ENCODE results near the gene NELL1.
"Not testable (repeated sequence)": the region's sequence is repeated elsewhere in the genome, so short reads cannot be mapped to it uniquely, and the experiment has no call there.

The NELL1 gene

DNA sequence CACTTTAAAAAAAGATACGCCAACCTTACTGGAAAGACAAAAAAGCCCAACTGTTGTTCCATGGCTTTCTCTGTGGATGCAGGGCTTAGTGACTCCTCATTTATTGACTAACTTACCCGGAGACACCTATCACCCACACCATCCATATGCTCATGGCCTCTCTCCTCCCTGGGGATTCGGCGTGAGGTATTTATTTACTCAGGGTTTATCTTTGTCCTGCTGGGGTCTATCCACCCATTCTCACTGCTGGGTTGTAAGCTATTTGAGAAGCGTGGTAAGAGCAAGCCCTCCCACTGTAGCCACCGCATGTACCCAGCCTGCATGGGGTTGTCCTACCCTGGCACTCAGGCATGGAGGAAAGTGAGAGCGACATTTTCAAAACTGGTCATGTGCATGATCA, 93.6 kb downstream of the NELL1 start:
- DNase-seq (ENCODE audit: low read depth in 1 of 2, low spot score in 1 of 2), result no peak

GRCh38 chr11:20770414-20770946, 101.1 kb downstream of the NELL1 start:
- DNase-seq (ENCODE audit: low read depth in 1 of 2, low spot score in 1 of 2), result no peak

GRCh38 chr11:20771026-20771425, 101.6 kb downstream of the NELL1 start:
- no peak for DNase-seq (ENCODE audit: low read depth in 1 of 2, low spot score in 1 of 2)

DNA sequence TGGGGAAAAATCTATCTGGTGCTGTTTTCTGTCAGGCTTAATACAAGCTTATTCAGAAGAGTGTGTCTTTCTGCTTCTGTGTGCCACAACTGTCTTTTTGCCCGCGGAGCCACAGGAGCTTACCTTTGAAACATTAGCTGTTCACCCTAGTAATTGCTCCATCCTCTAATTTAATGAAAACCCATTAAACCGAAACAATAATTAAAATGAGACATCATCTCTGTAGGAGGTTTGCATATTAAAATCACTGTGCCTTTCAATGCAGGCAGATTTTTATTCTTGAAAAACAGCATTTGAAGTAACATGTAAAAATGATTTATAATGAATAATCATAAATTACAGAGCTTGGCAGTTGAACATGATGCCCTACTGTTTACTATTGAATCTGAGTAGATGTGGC, 102.3 kb downstream of the NELL1 start:
- DNase-seq (ENCODE audit: low read depth in 1 of 2, low spot score in 1 of 2), result no peak

DNA sequence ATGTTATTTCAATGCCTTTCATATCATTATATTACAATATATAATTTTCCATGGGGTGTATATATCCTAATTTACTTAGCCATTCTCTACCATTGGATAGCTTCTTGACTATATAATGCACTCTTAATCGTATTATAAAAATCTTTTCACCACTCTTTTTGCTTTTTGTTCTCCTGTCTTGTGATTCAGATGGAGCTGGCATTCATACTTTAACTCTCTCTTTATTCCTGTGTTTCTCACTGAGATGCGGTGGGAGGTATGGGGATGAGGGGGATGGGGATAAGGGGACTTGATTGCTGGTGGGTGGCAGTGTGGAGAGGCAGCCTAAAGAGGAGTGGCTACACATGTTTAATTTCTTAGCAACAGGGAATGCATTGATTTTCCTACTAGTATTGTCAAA, 105.9 kb downstream of the NELL1 start:
- DNase-seq (ENCODE audit: low read depth in 1 of 2, low spot score in 1 of 2), result no peak

DNA sequence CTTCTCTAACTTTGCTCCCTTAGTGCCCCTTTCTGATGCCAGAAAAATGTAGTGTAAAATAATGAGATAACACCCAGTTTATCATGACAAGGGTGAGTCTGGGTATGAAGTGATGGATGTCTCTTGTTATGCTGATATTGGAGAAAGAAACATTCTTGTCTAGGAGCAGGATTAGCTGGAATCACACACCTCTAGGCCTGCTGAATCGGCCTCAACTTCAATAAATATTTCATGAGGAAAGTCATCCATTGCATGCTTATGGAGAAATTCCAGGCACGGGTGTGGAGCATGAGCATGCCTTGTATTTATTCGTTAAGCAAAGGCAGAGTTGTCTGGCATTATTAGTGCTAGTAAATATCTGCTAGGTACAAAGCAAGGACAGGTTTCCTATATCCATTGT, 113.4 kb downstream of the NELL1 start:
- DNase-seq (ENCODE audit: low read depth in 1 of 2, low spot score in 1 of 2), result no peak

DNA sequence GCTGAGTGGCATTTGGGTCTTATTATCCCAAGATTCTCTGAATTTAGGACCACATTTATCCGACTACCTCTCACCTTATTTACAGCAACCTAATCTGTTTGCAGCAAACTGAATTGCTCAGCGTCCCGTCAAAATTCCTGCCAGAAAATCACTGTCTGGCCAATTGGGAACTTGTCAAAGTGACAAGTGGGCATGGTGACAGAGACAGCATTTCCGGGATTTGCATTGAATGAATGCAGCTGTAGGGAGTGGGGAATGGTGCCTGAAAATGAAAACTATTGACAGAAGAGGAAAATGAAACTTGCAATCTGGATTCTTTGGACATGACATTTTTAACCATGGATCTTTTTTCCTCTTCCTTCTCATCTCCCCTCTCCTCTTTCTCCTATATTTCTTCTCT, 113.8 kb downstream of the NELL1 start:
- no peak for DNase-seq (ENCODE audit: low read depth in 1 of 2, low spot score in 1 of 2)

- DNase-seq (ENCODE audit: low read depth in 1 of 2, low spot score in 1 of 2), result no peak
Measured at GRCh38 chr11:20790622-20791021, 121.2 kb downstream of the NELL1 start.

DNA sequence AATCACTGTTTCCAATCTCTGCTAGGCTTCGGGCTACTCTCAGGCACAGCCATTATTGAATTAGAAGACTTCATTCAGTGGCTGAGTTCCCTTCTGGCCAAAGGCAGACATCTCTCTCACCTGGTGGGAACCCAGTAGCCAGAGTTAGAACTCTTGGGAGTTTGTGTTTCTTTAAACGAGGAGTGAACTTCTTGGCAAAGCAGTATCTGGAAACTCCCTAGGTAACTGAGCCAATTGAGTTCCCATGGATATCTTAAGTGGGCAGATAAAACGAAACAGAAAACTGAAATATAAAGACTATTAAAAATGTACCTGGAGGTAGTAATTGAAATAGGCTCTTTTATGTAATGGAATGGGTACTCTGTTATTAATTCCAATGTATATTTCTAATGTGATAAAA, 125.6 kb downstream of the NELL1 start:
- no peak for DNase-seq (ENCODE audit: low read depth in 1 of 2, low spot score in 1 of 2)

GRCh38 chr11:20808328-20808727, 138.9 kb downstream of the NELL1 start:
- no peak for DNase-seq (ENCODE audit: low read depth in 1 of 2, low spot score in 1 of 2)

DNA sequence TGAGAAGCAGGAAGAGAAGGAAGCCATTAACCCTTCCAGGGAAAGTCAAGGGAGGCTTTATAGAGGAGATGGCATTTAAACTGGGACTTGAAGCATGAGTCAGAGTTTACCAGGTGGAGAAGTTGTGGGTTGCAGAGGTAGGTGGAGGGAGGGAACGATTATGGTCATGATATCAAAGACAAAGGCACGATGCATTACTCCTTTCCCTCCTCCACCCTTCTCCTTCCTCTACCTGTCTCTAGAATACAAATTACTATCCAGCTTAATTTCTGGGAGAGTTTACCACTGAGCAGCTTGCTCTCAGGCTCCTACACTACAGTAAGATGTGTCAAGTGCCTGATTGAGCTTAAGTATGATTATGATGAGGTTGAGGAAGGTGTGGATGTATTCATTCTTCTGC, 151.7 kb downstream of the NELL1 start:
- DNase-seq (ENCODE audit: low read depth in 1 of 2, low spot score in 1 of 2), result no peak

DNA sequence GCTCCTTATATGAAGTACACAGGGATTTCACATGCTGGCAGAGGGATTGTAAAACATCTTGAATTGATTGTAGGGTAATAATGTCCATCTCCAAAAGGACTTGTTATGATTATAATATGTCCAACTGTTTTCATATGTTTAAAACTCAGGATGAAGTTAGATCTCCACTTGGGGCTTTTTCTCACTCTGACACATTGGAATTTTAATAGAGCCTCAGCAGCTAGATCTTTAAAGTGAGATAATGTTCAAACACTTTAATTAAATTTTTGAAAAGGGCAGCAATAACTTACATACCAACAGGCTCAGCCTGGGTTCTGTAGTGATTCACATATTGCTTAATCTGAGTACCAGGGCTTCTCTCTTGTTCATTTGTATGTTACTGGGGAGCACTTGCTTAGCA, 152.1 kb downstream of the NELL1 start:
- DNase-seq (ENCODE audit: low read depth in 1 of 2, low spot score in 1 of 2), result no peak

- no peak for DNase-seq (ENCODE audit: low read depth in 1 of 2, low spot score in 1 of 2)
Measured at GRCh38 chr11:20824773-20825172, 155.4 kb downstream of the NELL1 start.

DNA sequence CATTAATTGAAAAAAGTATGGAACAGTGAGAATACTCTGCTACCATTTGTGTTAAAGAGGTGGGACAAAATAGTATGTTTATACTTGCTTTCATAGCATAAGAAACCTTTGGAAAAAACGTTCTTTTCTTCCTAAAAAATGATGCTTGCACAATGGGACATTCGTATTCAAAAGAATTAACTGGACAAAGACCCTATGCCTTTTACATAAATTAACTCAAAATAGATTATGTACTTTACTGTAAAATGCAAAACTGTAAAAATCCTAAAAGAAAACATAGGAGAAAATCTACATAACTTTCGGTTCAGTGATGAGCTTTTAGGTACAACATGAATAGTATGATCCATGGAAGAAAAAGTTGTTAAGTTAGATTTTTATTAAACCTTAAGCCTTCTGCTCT, 166.2 kb downstream of the NELL1 start:
- no peak for DNase-seq (ENCODE audit: low read depth in 1 of 2, low spot score in 1 of 2)

GRCh38 chr11:20839231-20839630, 169.8 kb downstream of the NELL1 start:
- no peak for DNase-seq (ENCODE audit: low read depth in 1 of 2, low spot score in 1 of 2)

GRCh38 chr11:20840341-20840740, 171.0 kb downstream of the NELL1 start:
- DNase-seq (ENCODE audit: low read depth in 1 of 2, low spot score in 1 of 2), result no peak

GRCh38 chr11:20844216-20844615, 174.8 kb downstream of the NELL1 start:
- no peak for DNase-seq (ENCODE audit: low read depth in 1 of 2, low spot score in 1 of 2)

- no peak for DNase-seq (ENCODE audit: low read depth in 1 of 2, low spot score in 1 of 2)
Measured at GRCh38 chr11:20844630-20845029, 175.2 kb downstream of the NELL1 start.

GRCh38 chr11:20854215-20854955, 185.0 kb downstream of the NELL1 start:
- DNase-seq (ENCODE audit: low read depth in 1 of 2, low spot score in 1 of 2), result no peak

GRCh38 chr11:20861322-20861721, 191.9 kb downstream of the NELL1 start:
- no peak for DNase-seq (ENCODE audit: low read depth in 1 of 2, low spot score in 1 of 2)

DNA sequence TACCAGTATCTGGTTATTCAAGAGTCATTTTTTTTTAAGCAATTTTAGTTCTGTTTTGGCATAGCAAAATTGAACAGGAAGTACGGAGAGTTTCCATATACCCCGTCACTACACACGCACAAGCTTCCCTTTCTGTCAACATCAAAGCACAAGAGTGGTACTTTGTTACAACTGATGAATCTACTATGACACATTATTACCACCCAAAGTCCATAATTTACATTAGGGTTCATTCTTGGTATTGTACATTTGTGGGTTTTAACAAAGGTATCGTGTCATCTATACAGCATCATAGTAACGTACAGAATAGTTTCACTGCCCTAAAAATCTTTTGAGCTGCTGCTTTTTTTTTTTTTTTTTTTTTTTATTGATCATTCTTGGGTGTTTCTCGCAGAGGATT, 192.9 kb downstream of the NELL1 start:
- DNase-seq (ENCODE audit: low read depth in 1 of 2, low spot score in 1 of 2), result not testable (repeated sequence)

- no peak for DNase-seq (ENCODE audit: low read depth in 1 of 2, low spot score in 1 of 2)
Measured at GRCh38 chr11:20864628-20865027, 195.2 kb downstream of the NELL1 start.

DNA sequence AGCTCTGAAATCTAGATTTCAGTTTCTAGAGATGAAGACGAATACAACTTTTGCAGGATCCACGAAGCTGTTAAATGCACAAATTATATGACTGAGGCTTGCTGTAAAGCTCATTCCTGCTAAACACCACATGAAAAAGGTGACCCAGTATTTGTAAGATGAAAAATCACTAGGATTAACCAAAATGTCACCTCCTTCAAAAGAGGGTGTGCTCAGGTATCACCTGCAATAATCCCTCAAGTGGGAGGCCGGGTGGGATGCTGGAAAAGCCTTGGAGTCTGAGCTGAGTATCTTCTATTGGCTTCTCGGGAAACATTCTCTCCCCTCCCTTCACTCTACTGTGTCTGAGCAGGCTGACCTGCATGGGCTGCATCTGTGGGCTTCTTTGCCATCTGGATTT, 195.8 kb downstream of the NELL1 start:
- DNase-seq (ENCODE audit: low read depth in 1 of 2, low spot score in 1 of 2), result no peak

All from stimulated activated CD4-positive, alpha-beta T cell treated with anti-CD3 and anti-CD28 coated beads, Interleukin-15, amount 100 ng/mL, for 1 hour (primary cell).